K562 treated with DMSO at 1 percent for 4 hours (cell line): Measurements from ENCODE around the gene KRT74. TPM values are rescaled to one million over a fixed set of nuclear protein-coding genes. Genes with fewer than 3 reads are reported as not detected.

ENCODE experiments used
- total RNA-seq: library from RNA; unstranded; fragments of 300-600 nt; gene quantifications from 2 replicates; pipeline ENCODE4 v1.2.3, GENCODE V29; 2022; ENCODE audit not compliant: insufficient read depth

KRT74 gene
- total RNA-seq = not detected in 2 replicates

DNA sequence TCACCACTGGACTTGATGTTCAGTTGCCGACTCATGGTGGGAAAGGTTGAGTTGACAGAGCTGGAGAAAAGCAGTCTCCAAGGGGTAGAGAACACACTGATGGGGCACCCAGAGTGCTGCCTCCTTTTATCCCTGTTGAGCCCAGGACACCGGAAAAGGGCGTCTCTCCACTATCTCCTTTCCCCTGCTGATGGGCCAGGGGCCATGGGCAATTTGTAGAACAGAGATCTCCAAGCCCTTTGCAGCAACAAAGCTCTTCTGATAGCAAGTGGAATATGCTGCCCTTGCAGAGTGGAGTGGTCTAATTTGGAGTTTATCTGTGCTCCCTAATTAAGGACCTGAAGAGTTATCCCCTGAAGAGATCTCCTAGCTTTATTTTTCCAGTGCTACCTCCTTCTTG lies at the start of gene KRT74:
Gene KRT74 (minus strand): TSS at position 101 of the 400 bp plus-strand sequence. CDS start 66 bp downstream, at position 35.

GRCh38 chr12:52618216-52618615 lies 44.6 kb upstream of the KRT74 start, which contains the start of gene KRT73:
TSS of gene KRT73 (minus strand) at chr12:52618559. CDS start at chr12:52618524, 35 bp downstream.

DNA sequence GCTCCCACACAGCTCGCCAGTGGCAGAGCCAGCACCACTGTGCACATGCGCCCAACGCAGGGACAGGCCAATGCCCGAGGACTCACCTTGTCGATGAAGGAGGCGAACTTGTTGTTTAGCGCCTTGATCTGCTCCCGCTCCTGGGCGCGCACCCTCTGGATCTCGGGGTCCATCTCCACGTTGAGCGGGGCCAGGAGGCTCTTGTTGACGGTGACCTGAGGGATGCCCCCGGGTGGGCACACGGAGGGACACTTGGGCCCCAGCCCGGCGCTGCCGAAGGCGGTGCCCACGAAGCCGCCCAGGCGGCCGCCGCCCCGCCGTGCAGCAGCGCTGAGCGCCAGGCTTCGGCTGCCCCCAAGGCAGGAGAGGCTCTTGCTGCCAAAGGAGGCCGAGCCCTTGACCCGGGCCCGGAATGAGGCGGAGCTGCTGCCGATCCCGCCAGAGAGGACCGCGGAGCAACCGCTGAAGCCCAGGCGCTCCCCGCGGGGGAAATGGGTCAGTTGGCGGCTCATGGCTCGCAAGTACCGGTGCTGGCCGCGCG lies 27.4 kb upstream of the KRT74 start, which contains the start of gene KRT72:
Gene KRT72 (minus strand): TSS at position 523 of the 541 bp plus-strand sequence. CDS start 11 bp downstream, at position 512.

DNA sequence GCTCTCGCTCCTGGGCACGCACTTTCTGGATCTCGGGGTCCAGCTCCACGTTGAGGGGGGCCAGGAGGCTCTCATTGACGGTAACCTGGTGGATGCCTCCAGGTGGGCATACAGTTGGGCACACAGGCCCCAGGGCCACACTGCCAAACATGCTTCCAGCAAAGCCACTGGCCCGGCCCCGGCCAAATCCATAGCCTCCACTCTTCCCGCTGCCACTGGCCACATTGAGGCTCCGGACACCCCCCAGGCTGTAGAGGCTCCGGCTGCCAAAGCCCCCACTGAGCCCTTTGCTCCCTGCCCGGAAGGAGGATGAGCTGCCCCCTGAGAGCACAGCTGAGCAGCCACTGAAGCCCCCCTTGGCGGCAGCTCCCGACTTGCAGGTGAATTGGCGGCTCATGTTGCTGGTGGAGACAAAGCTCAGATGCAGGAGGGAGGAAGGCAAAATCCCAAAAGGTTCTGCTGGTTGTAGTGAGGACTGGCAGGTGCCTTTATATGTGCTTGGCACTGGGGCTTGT lies 20.9 kb downstream of the KRT74 start, which contains the start of gene KRT71:
Gene KRT71 (minus strand): TSS at position 465 of the 515 bp plus-strand sequence. CDS start 68 bp downstream, at position 397.

DNA sequence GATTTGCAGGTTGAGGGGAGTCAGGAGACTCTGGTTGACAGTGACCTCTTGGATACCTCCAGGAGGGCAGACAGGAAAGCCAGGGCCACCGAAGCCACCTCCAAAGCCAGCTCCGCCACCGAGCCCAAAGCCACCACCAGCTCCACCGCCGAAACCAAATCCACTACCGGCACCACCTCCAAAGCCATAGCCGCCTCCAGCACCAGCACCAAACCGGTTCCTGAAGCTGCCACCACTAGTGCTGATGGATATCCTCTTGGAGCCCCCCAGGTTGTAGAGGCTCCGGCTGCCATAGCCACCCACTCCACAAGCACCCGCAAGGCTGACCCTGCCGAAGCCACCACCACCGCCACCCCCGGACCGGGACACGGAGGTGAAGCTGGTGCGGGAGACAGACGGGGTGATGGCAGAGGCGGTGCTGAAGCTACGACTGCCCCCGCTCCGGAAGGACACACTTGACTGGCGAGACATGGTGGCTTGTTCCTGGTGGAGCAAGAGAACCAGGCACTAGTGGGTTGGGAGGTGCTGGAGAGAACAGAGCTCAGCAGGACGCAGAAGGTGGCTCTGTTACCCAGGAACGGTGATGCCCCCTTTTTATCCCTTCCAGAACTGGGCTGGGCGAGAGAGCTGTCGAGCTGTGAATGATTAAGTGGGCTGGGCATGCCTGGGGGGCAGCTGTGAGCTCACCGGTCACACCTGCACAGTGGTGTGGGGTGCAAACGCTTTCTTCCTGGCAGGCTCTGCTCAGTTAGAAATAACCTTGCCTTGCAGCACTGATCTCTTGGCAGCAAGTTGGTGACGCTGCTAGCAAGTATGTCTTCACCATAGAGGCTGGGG lies 53.6 kb downstream of the KRT74 start, which contains the start of gene KRT5:
Gene KRT5 (minus strand): TSS at position 569 of the 837 bp plus-strand sequence. CDS start 98 bp downstream, at position 471.

Other genes with a start within 250 kb of the KRT74 start
- gene KRT85, start 206.4 kb downstream of the KRT74 start, total RNA-seq = not detected in 2 replicates
- gene KRT84, start 188.2 kb downstream of the KRT74 start, total RNA-seq = not detected in 2 replicates
- gene KRT82, start 167.5 kb downstream of the KRT74 start, total RNA-seq = not detected in 2 replicates
- gene KRT75, start 139.5 kb downstream of the KRT74 start, total RNA-seq = not detected in 2 replicates
- gene KRT6B, start 121.7 kb downstream of the KRT74 start, total RNA-seq = not detected in 2 replicates
- not detected in 2 replicates for gene KRT6C, start 100.0 kb downstream of the KRT74 start, total RNA-seq
- gene KRT6A, start 80.6 kb downstream of the KRT74 start, total RNA-seq = not detected in 2 replicates
- not detected in 2 replicates for gene KRT5, start 53.4 kb downstream of the KRT74 start, total RNA-seq
- gene KRT71, start 20.7 kb downstream of the KRT74 start, total RNA-seq = not detected in 2 replicates
- 0.35 TPM in 1 of 2 replicates, not detected in the other for gene KRT72, start 27.6 kb upstream of the KRT74 start, total RNA-seq
- not detected in 2 replicates for gene KRT73, start 44.7 kb upstream of the KRT74 start, total RNA-seq
- 0.84 TPM in 1 of 2 replicates, not detected in the other for gene KRT2, start 78.4 kb upstream of the KRT74 start, total RNA-seq
- gene KRT1, start 106.6 kb upstream of the KRT74 start, total RNA-seq = not detected in 2 replicates
- not detected in 2 replicates for gene KRT77, start 129.7 kb upstream of the KRT74 start, total RNA-seq
- not detected in 2 replicates for gene KRT76, start 203.5 kb upstream of the KRT74 start, total RNA-seq
- not detected in 2 replicates for gene KRT3, start 222.3 kb upstream of the KRT74 start, total RNA-seq
- gene KRT4, start 240.3 kb upstream of the KRT74 start, total RNA-seq = not detected in 2 replicates